Measurements from ENCODE around the gene ITGAL. TPM values are rescaled to one million over a fixed set of nuclear protein-coding genes. Genes with fewer than 3 reads are reported as not detected.

ITGAL gene
- total RNA-seq, 4 donors from 2014 or later: 1.8 to 33.7 (median 6.7) TPM

- Histone ChIP-seq H3K27ac (peak within 1 kb of the TSS; percentile 91 to 99 (median 96)), H3K4me1 (peaks cover 24 to 53% (median 43%) of the 10 kb centered on the region in 4 donors), H3K4me3 (peak within 1 kb of the TSS; percentile 59 to 94 (median 73)), H3K9me3 (no peaks in the 10 kb centered on the region), H3K27me3 (no peaks in the 10 kb centered on the region), H3K36me3 (peaks cover 0 to 13% (median 3%) of the 10 kb centered on the region in 4 donors)
- WGBS, 2 donors (ENCODE audit: low coverage in 1 of 2): 0% methylated on average over 70 of the region's 74 CpGs; no CpG with 5 or more reads in 1 of the 2 donors
- peak; percentile 99 for DNase-seq
- intact Hi-C loops (cut with DNase I; ENCODE audit: low total_unique reads) (loop anchor here (1.0 kb wide), 1 partner anchor 24 kb away; the partner anchor contains the start of gene ZNF747), in situ Hi-C loops (cut with MboI; ENCODE audit: low pct_ligation_motif_present in 1 of 4, low pct_unique_long_range_greater_than_20kb in 1 of 4, low sequenced_read_pairs in 3 of 4) (loop anchor here in 1 of 4 donors (25.0 kb wide), 1 partner anchor 121 kb away; the partner anchor contains the start of genes DCTPP1 and SEPHS2)
- TF ChIP-seq, protein P1, sequence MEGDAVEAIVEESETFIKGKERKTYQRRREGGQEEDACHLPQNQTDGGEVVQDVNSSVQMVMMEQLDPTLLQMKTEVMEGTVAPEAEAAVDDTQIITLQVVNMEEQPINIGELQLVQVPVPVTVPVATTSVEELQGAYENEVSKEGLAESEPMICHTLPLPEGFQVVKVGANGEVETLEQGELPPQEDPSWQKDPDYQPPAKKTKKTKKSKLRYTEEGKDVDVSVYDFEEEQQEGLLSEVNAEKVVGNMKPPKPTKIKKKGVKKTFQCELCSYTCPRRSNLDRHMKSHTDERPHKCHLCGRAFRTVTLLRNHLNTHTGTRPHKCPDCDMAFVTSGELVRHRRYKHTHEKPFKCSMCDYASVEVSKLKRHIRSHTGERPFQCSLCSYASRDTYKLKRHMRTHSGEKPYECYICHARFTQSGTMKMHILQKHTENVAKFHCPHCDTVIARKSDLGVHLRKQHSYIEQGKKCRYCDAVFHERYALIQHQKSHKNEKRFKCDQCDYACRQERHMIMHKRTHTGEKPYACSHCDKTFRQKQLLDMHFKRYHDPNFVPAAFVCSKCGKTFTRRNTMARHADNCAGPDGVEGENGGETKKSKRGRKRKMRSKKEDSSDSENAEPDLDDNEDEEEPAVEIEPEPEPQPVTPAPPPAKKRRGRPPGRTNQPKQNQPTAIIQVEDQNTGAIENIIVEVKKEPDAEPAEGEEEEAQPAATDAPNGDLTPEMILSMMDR (IDR thresholded peaks at IDR 0.05): peak in 1 of 5 experiments; percentile 6
- TF ChIP-seq POLR2AphosphoS5 (IDR thresholded peaks at IDR 0.05): peak; percentile 17 to 74 (median 73)
- TF ChIP-seq EP300 (IDR thresholded peaks at IDR 0.05; ENCODE audit: low read depth): no peak
- peak; percentile 67 for TF ChIP-seq POLR2A (IDR thresholded peaks at IDR 0.05)
Measured at GRCh38 chr16:30557957-30558788, 85.6 kb downstream of the ITGAL start, which contains the start of gene ZNF764. Gene ZNF764 (minus strand): TSS chr16:30558374. CDS start chr16:30558182, 192 bp downstream.

DNA sequence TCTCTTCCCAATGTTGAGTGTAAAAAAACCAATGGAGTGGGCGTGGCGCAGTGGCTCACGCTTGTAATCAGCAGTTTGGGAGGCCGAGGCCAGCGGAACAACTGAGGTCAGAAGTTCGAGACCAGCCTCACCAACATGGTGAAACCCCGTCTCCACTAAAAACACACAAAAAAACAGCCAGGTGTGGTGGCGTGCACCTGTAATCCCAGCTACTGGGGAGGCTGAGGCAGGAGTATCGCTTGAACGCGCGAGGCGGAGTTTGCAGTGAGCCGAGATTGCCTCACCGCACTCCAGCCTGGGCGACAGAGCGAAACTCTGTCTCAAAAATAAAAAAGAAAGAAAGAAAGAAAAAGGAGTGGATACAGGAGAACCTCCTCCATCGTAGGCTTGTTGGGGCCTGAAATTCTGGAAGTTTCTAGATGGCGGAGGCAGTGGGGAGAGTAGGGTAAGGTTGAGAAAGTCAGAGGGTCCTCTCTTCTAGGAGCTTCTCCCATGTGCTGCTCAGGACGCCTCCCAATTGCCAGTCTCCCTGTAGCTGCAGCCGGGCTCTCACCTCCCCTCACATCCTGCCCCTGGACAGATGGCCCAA, 86.3 kb downstream of the ITGAL start:
- 83 to 100% methylated on average over 4 to 21 of the region's 21 CpGs for WGBS, 2 donors (ENCODE audit: low coverage in 1 of 2)
- intact Hi-C loops (cut with DNase I; ENCODE audit: low total_unique reads) (loop anchor here (1.0 kb wide), 1 partner anchor 25 kb away; the partner anchor contains the start of gene ZNF747), in situ Hi-C loops (cut with MboI; ENCODE audit: low pct_ligation_motif_present in 1 of 4, low pct_unique_long_range_greater_than_20kb in 1 of 4, low sequenced_read_pairs in 3 of 4) (loop anchor here in 1 of 4 donors (25.0 kb wide), 1 partner anchor 122 kb away; the partner anchor contains the start of genes DCTPP1 and SEPHS2)
- TF ChIP-seq POLR2AphosphoS5 (IDR thresholded peaks at IDR 0.05) (no peak), POLR2A (IDR thresholded peaks at IDR 0.05) (no peak), EP300 (IDR thresholded peaks at IDR 0.05; ENCODE audit: low read depth) (no peak)
- TF ChIP-seq, protein P1 (IDR thresholded peaks at IDR 0.05): no peak
- no peaks in the 10 kb centered on the region for H3K27me3 ChIP-seq
- H3K4me1 ChIP-seq: peaks cover 24 to 48% (median 41%) of the 10 kb centered on the region in 4 donors
- peaks cover 0 to 13% (median 3%) of the 10 kb centered on the region in 4 donors for H3K36me3 ChIP-seq
- H3K27ac ChIP-seq: peak overlapping the region; percentile 91 to 99 (median 96)
- no peaks in the 10 kb centered on the region for H3K9me3 ChIP-seq
- DNase-seq: no peak
- peak overlapping the region in 2 of 4 donors; percentile 68 to 94 for H3K4me3 ChIP-seq

- in situ Hi-C loops (cut with MboI; ENCODE audit: low pct_ligation_motif_present in 1 of 4, low pct_unique_long_range_greater_than_20kb in 1 of 4, low sequenced_read_pairs in 3 of 4): loop anchor here in 1 of 4 donors (25.0 kb wide), 1 partner anchor 122 kb away; the partner anchor contains the start of genes DCTPP1 and SEPHS2
- peak overlapping the region in 2 of 4 donors; percentile 12 to 91 for H3K27ac ChIP-seq
- peaks cover 0 to 11% (median 3%) of the 10 kb centered on the region in 4 donors for H3K36me3 ChIP-seq
- no peak overlapping the region for H3K4me3 ChIP-seq
- TF ChIP-seq POLR2A (IDR thresholded peaks at IDR 0.05) (no peak), EP300 (IDR thresholded peaks at IDR 0.05; ENCODE audit: low read depth) (no peak), POLR2AphosphoS5 (IDR thresholded peaks at IDR 0.05) (no peak)
- TF ChIP-seq, protein P1 (IDR thresholded peaks at IDR 0.05): no peak
- WGBS, 2 donors (ENCODE audit: low coverage in 1 of 2): 92 to 100% methylated on average over 2 to 6 of the region's 6 CpGs
- intact Hi-C loops (cut with DNase I; ENCODE audit: low total_unique reads): no loop called here
- H3K27me3 ChIP-seq: no peaks in the 10 kb centered on the region
- DNase-seq: no peak
- peaks cover 24 to 48% (median 41%) of the 10 kb centered on the region in 4 donors for H3K4me1 ChIP-seq
- no peaks in the 10 kb centered on the region for H3K9me3 ChIP-seq
Measured at GRCh38 chr16:30559690-30560089, 87.1 kb downstream of the ITGAL start.

All from transverse colon (tissue), 4 donors.